ENCODE results near the gene ZNF45. TPM values are rescaled to one million over a fixed set of nuclear protein-coding genes. Genes with fewer than 3 reads are reported as not detected.

ZNF45 gene
- total RNA-seq, 4 donors from 2014 or later: 2.8 to 7.7 (median 4.0) TPM

- ATAC-seq (peak; percentile 86 to 99), DNase-seq (peak; percentile 48 to 74)
- peaks cover 0 to 24% of the 10 kb centered on the region in 2 donors for H3K36me3 ChIP-seq
- peak overlapping the region; percentile 56 to 95 (median 58) for H3K4me3 ChIP-seq
- in situ Hi-C loops (cut with MboI; ENCODE audit: low sequenced_read_pairs in 4 of 4): no loop called here
- H3K27me3 ChIP-seq: no peaks in the 10 kb centered on the region
- H3K4me1 ChIP-seq: peaks cover 0 to 3% of the 10 kb centered on the region in 2 donors
- peaks cover 0 to 17% (median 6%) of the 10 kb centered on the region in 3 donors for H3K9me3 ChIP-seq
- intact Hi-C loops (cut with DNase I; ENCODE audit: low total_unique reads): loop anchor here (1.0 kb wide), 2 partner anchors 34 to 50 kb away; partner anchors contain the start of genes ZNF221 and ZNF45
- H3K27ac ChIP-seq: peak overlapping the region in 3 of 4 donors; percentile 28 to 66 (median 31)
- no peak for TF ChIP-seq CTCF (IDR thresholded peaks at IDR 0.05 in 4 of 5, conservative IDR thresholded peaks at IDR 0.05 in 1 of 5)
- no peak for TF ChIP-seq POLR2A (IDR thresholded peaks at IDR 0.05)
Measured at GRCh38 chr19:43901395-43902390, 33.4 kb downstream of the ZNF45 start.

- peaks cover 4 to 32% of the 10 kb centered on the region in 2 donors for H3K36me3 ChIP-seq
- in situ Hi-C loops (cut with MboI; ENCODE audit: low sequenced_read_pairs in 4 of 4): no loop called here
- H3K4me3 ChIP-seq: no peak overlapping the region
Measured at GRCh38 chr19:43895727-43896308, 39.3 kb downstream of the ZNF45 start.

GRCh38 chr19:43883864-43884263 lies 51.2 kb downstream of the ZNF45 start, which contains the start of gene ZNF404:
TSS of gene ZNF404 (minus strand) at chr19:43883964.
- intact Hi-C loops (cut with DNase I; ENCODE audit: low total_unique reads) (no loop called here), in situ Hi-C loops (cut with MboI; ENCODE audit: low sequenced_read_pairs in 4 of 4) (no loop called here)
- DNase-seq: no peak
- H3K36me3 ChIP-seq: peaks cover 0 to 56% of the 10 kb centered on the region in 2 donors
- H3K9me3 ChIP-seq: peaks cover 6 to 76% (median 11%) of the 10 kb centered on the region in 3 donors
- no peaks in the 10 kb centered on the region for H3K4me1 ChIP-seq
- no peak within 1 kb of the TSS for H3K4me3 ChIP-seq
- no peak for ATAC-seq
- H3K27me3 ChIP-seq: no peaks in the 10 kb centered on the region
- H3K27ac ChIP-seq: no peak within 1 kb of the TSS
- TF ChIP-seq POLR2A (IDR thresholded peaks at IDR 0.05) (no peak), CTCF (IDR thresholded peaks at IDR 0.05 in 4 of 5, conservative IDR thresholded peaks at IDR 0.05 in 1 of 5) (no peak)

More at GRCh38 chr19:43895727-43896308, 39.3 kb downstream of the ZNF45 start:
- no peak for DNase-seq
- Histone ChIP-seq H3K4me1 (peaks cover 0 to 2% of the 10 kb centered on the region in 2 donors), H3K9me3 (peaks cover 0 to 25% (median 6%) of the 10 kb centered on the region in 3 donors), H3K27ac (no peak overlapping the region), H3K27me3 (no peaks in the 10 kb centered on the region)
- ATAC-seq: no peak
- intact Hi-C loops (cut with DNase I; ENCODE audit: low total_unique reads): no loop called here
- no peak for TF ChIP-seq CTCF (IDR thresholded peaks at IDR 0.05 in 4 of 5, conservative IDR thresholded peaks at IDR 0.05 in 1 of 5)
- no peak for TF ChIP-seq POLR2A (IDR thresholded peaks at IDR 0.05)

GRCh38 chr19:43880483-43880882 lies 54.6 kb downstream of the ZNF45 start:
- in situ Hi-C loops (cut with MboI; ENCODE audit: low sequenced_read_pairs in 4 of 4): no loop called here
- peaks cover 0 to 63% of the 10 kb centered on the region in 2 donors for H3K36me3 ChIP-seq
- H3K9me3 ChIP-seq: peaks cover 11 to 69% (median 13%) of the 10 kb centered on the region in 3 donors

More at GRCh38 chr19:43880483-43880882, 54.6 kb downstream of the ZNF45 start:
- no peaks in the 10 kb centered on the region for H3K27me3 ChIP-seq
- no peak overlapping the region for H3K27ac ChIP-seq
- H3K4me3 ChIP-seq: no peak overlapping the region
- no peak for ATAC-seq
- no peak for DNase-seq
- no peak for TF ChIP-seq CTCF (IDR thresholded peaks at IDR 0.05 in 4 of 5, conservative IDR thresholded peaks at IDR 0.05 in 1 of 5)
- no peak for TF ChIP-seq POLR2A (IDR thresholded peaks at IDR 0.05)
- intact Hi-C loops (cut with DNase I; ENCODE audit: low total_unique reads): no loop called here
- H3K4me1 ChIP-seq: no peaks in the 10 kb centered on the region
